SK-N-SH (cell line): ENCODE results near the gene SLC38A8. TPM values are rescaled to one million over a fixed set of nuclear protein-coding genes. Genes with fewer than 3 reads are reported as not detected.

Source experiments
- CTCF ChIA-PET: fragments of 300-600, 350-600 bp; formaldehyde crosslinking; extraction: SDS; loops from one replicate; lab custom pipeline; 2021; lab: Yijun Ruan, JAX
- POLR2A ChIA-PET: fragments of 350-600 bp; sonication (Branson Sonifier 250); formaldehyde crosslinking; extraction: SDS; loops from one replicate; lab custom pipeline; 2020; ENCODE audit warnings: antibody characterized with exemption, inconsistent platforms; lab: Yijun Ruan, JAX
- DNase-seq: peaks from one replicate; pipeline ENCODE4 v3.0.0; 2012
- H2AFZ ChIP-seq: fragments of 200-600 bp; sonication (generic); 2 replicates; pipeline ENCODE4 v1.8.1; 2016; ENCODE audit warnings: antibody characterized with exemption, mild to moderate bottlenecking, low read depth
- H3F3A ChIP-seq: fragments of 200-600 bp; sonication (generic); replicated peaks from 2 replicates; pipeline ENCODE3; 2016; ENCODE audit warnings: antibody characterized with exemption, mild to moderate bottlenecking; ENCODE audit not compliant: insufficient read depth
- H3K27ac ChIP-seq, 2 experiments: fragments of 200-500 bp in 1 of 2; fragments of 200-600 bp in 1 of 2; sonication (Bioruptor generic) in 1 of 2; sonication (generic), shearing (Covaris generic) in 1 of 2; 2 replicates each; pipeline versions ENCODE4 v1.5.1 to v1.6.1; 2014 to 2016; ENCODE audit warnings: low read depth in 2 of 2, inconsistent platforms in 1 of 2, low read length in 1 of 2, mild to moderate bottlenecking in 1 of 2, mixed read lengths in 1 of 2
- H3K27me3 ChIP-seq: fragments of 200-600 bp; sonication (generic), shearing (Covaris generic); 2 replicates; pipeline ENCODE4 v1.6.1; 2016; ENCODE audit warnings: mixed run types; ENCODE audit not compliant: insufficient read depth
- H3K36me3 ChIP-seq, 2 experiments: fragments of 200-500 bp in 1 of 2; fragments of 200-600 bp in 1 of 2; sonication (Bioruptor generic) in 1 of 2; sonication (generic) in 1 of 2; replicated peaks in 1 of 2; 2 replicates each; pipeline versions ENCODE3 to v1.5.1; 2014 to 2016; ENCODE audit warnings: low read length in 1 of 2, mild to moderate bottlenecking in 1 of 2; ENCODE audit not compliant: insufficient read depth in 2 of 2, control insufficient read depth in 1 of 2
- H3K4me1 ChIP-seq, 2 experiments: fragments of 200-500 bp in 1 of 2; fragments of 200-600 bp in 1 of 2; sonication (Bioruptor generic) in 1 of 2; sonication (generic), shearing (Covaris generic) in 1 of 2; 2 replicates each; pipeline versions ENCODE4 v1.5.1 to v1.6.1; 2014 to 2016; ENCODE audit warnings: low read depth in 1 of 2, low read length in 1 of 2, mixed run types in 1 of 2; ENCODE audit not compliant: insufficient read depth in 2 of 2, control insufficient read depth in 1 of 2
- H3K4me2 ChIP-seq: fragments of 200-600 bp; sonication (generic), shearing (Covaris generic); 2 replicates; pipeline ENCODE4 v1.6.1; 2017; ENCODE audit warnings: mixed run types
- H3K4me3 ChIP-seq, 2 experiments: fragments of 200-500 bp in 1 of 2; fragments of 200-600 bp in 1 of 2; sonication (Bioruptor generic) in 1 of 2; sonication (generic), shearing (Covaris generic) in 1 of 2; 2 replicates each; pipeline versions ENCODE4 v1.5.1 to v1.8.1; 2014 to 2016; ENCODE audit warnings: low read depth in 2 of 2, inconsistent platforms in 1 of 2, low read length in 1 of 2, mild to moderate bottlenecking in 1 of 2, mixed read lengths in 1 of 2, moderate library complexity in 1 of 2
- H3K79me2 ChIP-seq: fragments of 200-600 bp; sonication (generic); 2 replicates; pipeline ENCODE4 v1.8.1; 2017; ENCODE audit warnings: mild to moderate bottlenecking; ENCODE audit not compliant: insufficient read depth
- H3K9ac ChIP-seq: fragments of 200-600 bp; sonication (generic); 2 replicates; pipeline ENCODE4 v1.6.1; 2017; ENCODE audit warnings: mixed run types
- H3K9me2 ChIP-seq: fragments of 200-600 bp; sonication (generic); 2 replicates; pipeline ENCODE4 v1.6.1; 2017; ENCODE audit warnings: mixed run types
- H3K9me3 ChIP-seq: fragments of 200-600 bp; sonication (generic); 2 replicates; pipeline ENCODE4 v1.6.1; 2017; ENCODE audit warnings: mixed run types, mild to moderate bottlenecking, moderate library complexity
- H4K20me1 ChIP-seq: fragments of 200-600 bp; sonication (generic); 2 replicates; pipeline ENCODE4 v1.6.1; 2017; ENCODE audit warnings: mild to moderate bottlenecking, mixed run types; ENCODE audit not compliant: insufficient read depth
- EZH2phosphoT487 ChIP-seq: fragments of 200-600 bp; sonication (generic); IDR thresholded peaks from 2 replicates; pipeline ENCODE4 v1.6.1; 2017; ENCODE audit warnings: low read depth, mixed run types, mild to moderate bottlenecking, antibody characterized with exemption, moderate library complexity, borderline replicate concordance
- FOSL2 ChIP-seq: IDR thresholded peaks from 2 replicates; pipeline ENCODE4 v1.4.0; 2012; ENCODE audit warnings: low read depth, mild to moderate bottlenecking, moderate library complexity, borderline replicate concordance
- GABPA ChIP-seq: IDR thresholded peaks from 2 replicates; pipeline ENCODE4 v1.4.0; 2012; ENCODE audit warnings: low read depth, mild to moderate bottlenecking
- NFIC ChIP-seq: IDR thresholded peaks from 2 replicates; pipeline ENCODE4 v1.4.0; 2012; ENCODE audit warnings: borderline replicate concordance
- NRF1 ChIP-seq: IDR thresholded peaks from 2 replicates; pipeline ENCODE4 v1.6.1; 2012; ENCODE audit warnings: low read depth, mild to moderate bottlenecking, low read length
- PBX3 ChIP-seq: IDR thresholded peaks from 2 replicates; pipeline ENCODE4; 2012
- RCOR1 ChIP-seq: fragments of 150-350 bp; IDR thresholded peaks from 2 replicates; pipeline ENCODE4 v1.6.1; 2017; ENCODE audit warnings: antibody characterized with exemption, low read length
- RFX5 ChIP-seq: IDR thresholded peaks from 2 replicates; pipeline ENCODE4 v1.6.1; 2012; ENCODE audit warnings: mild to moderate bottlenecking, improper control_type of control experiment, low read length
- RXRA ChIP-seq: IDR thresholded peaks from 2 replicates; pipeline ENCODE4 v1.4.0; 2012; ENCODE audit warnings: low read depth, mild to moderate bottlenecking, borderline replicate concordance
- SMC3 ChIP-seq: IDR thresholded peaks from 2 replicates; pipeline ENCODE4 v1.6.1; 2012; ENCODE audit warnings: low read depth, low read length, improper control_type of control experiment
- USF1 ChIP-seq: IDR thresholded peaks from 2 replicates; pipeline ENCODE4 v1.4.0; 2012; ENCODE audit warnings: low read depth, borderline replicate concordance
- YY1 ChIP-seq: IDR thresholded peaks from 2 replicates; pipeline ENCODE4 v1.4.0; 2012; ENCODE audit warnings: low read depth, mild to moderate bottlenecking
- WGBS: methylation state at CpG from one replicate; pipeline ENCODE4 v1.1.6; 2017; ENCODE audit warnings: low lambda C conversion rate; 5-methylcytosine and 5-hydroxymethylcytosine counted together
- polyA plus RNA-seq, 3 experiments: library from polyadenylated mRNA; depleted of rRNA; stranded (reverse); fragments of >200 nt; gene quantifications; 2 replicates each; pipeline ENCODE4 v1.2.3, GENCODE V29; 2012
- TF ChIP-seq, protein P1 (sequence below): fragments of 200-600 bp; sonication (generic); IDR thresholded peaks from 2 replicates; pipeline ENCODE4 v1.6.1; 2017; ENCODE audit warnings: antibody characterized with exemption, mild to moderate bottlenecking, moderate library complexity

The SLC38A8 gene
- polyA plus RNA-seq, 1 of the 3 experiments (the other 2 are of a cell fraction): not detected

- no peak overlapping the region for H3K9ac ChIP-seq
- 0 out of 2 replicates have a peak, but pooled peaks cover 6% of the 10 kb centered on the region for H4K20me1 ChIP-seq
- WGBS: 100% methylated on average over 2 of the region's 3 CpGs
- no peaks in the 10 kb centered on the region for H3K9me3 ChIP-seq
- CTCF ChIA-PET: interaction anchor here (0.7 to 2.1 kb wide), 5 partner anchors 10 to 118 kb away, joined by 3 to 16 read pairs (median 7); no protein-coding TSS in a partner anchor
- POLR2A ChIA-PET: no interaction called here
- H3K27me3 ChIP-seq: no peaks in the 10 kb centered on the region
- H3K79me2 ChIP-seq: peaks cover 17% of the 10 kb centered on the region
- H3K27ac ChIP-seq: no peak overlapping the region
- TF ChIP-seq NRF1: no peak
- TF ChIP-seq GABPA: no peak
- TF ChIP-seq SMC3: no peak
- no peak for TF ChIP-seq USF1
- no peak for TF ChIP-seq PBX3
- peaks cover 56 to 65% of the 10 kb centered on the region in 2 experiments for H3K36me3 ChIP-seq
- H3F3A ChIP-seq: no peaks in the 10 kb centered on the region
- no peak for DNase-seq
- no peak overlapping the region for H3K4me3 ChIP-seq
- H3K4me2 ChIP-seq: no peak overlapping the region
- H3K4me1 ChIP-seq: peaks cover 0 to 5% of the 10 kb centered on the region in 2 experiments; a peak in 1 of 4 replicates
- H3K9me2 ChIP-seq: no peaks in the 10 kb centered on the region
- no peak overlapping the region for H2AFZ ChIP-seq
Measured at GRCh38 chr16:84074721-84075120, 32.1 kb upstream of the SLC38A8 start.

GRCh38 chr16:84072014-84072413, 29.4 kb upstream of the SLC38A8 start:
- Histone ChIP-seq H3K4me3 (no peak overlapping the region), H3K4me1 (peaks cover 0 to 5% of the 10 kb centered on the region in 2 experiments; a peak in 1 of 4 replicates), H3K9ac (no peak overlapping the region), H3K9me3 (no peaks in the 10 kb centered on the region), H4K20me1 (no peaks in the 10 kb centered on the region), H3F3A (no peaks in the 10 kb centered on the region), H3K79me2 (peaks cover 5% of the 10 kb centered on the region; the same call in 1 of the 2 replicates), H3K4me2 (no peak overlapping the region), H3K9me2 (no peaks in the 10 kb centered on the region), H3K27me3 (no peaks in the 10 kb centered on the region), H3K36me3 (peaks cover 58 to 75% of the 10 kb centered on the region in 2 experiments), H2AFZ (no peak overlapping the region), H3K27ac (no peak overlapping the region)
- 91% methylated on average over 10 of the region's 10 CpGs for WGBS
- ChIA-PET CTCF (interaction anchor here (21.4 kb wide), 1 partner anchor 112 kb away, joined by 470 read pairs; the partner anchor contains the start of gene OSGIN1), POLR2A (no interaction called here)
- no peak for DNase-seq
- TF ChIP-seq RCOR1 (no peak), RFX5 (no peak), NFIC (peak; percentile 64), RXRA (no peak), EZH2phosphoT487 (no peak), FOSL2 (no peak), YY1 (no peak)
- TF ChIP-seq, protein P1, sequence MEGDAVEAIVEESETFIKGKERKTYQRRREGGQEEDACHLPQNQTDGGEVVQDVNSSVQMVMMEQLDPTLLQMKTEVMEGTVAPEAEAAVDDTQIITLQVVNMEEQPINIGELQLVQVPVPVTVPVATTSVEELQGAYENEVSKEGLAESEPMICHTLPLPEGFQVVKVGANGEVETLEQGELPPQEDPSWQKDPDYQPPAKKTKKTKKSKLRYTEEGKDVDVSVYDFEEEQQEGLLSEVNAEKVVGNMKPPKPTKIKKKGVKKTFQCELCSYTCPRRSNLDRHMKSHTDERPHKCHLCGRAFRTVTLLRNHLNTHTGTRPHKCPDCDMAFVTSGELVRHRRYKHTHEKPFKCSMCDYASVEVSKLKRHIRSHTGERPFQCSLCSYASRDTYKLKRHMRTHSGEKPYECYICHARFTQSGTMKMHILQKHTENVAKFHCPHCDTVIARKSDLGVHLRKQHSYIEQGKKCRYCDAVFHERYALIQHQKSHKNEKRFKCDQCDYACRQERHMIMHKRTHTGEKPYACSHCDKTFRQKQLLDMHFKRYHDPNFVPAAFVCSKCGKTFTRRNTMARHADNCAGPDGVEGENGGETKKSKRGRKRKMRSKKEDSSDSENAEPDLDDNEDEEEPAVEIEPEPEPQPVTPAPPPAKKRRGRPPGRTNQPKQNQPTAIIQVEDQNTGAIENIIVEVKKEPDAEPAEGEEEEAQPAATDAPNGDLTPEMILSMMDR: no peak
